HCT116 (cell line): ENCODE results near the gene COL23A1. TPM values are rescaled to one million over a fixed set of nuclear protein-coding genes. Genes with fewer than 3 reads are reported as not detected.

Source experiments
- ATAC-seq: fragments of 200-7000 bp; cut with Tn5 transposase; 2 replicates; pipeline ENCODE4 v1.9.1; 2020; ENCODE audit warnings: mild to moderate bottlenecking, moderate library complexity
- BruUV-seq: library from RNA; stranded (reverse); fragments of 400-500 nt; replicated peaks from 2 replicates; lab custom pipeline; 2021; lab: Mats Ljungman, UMichigan
- CTCF ChIA-PET: fragments of 300-600 bp; sonication (Branson Sonifier 250); formaldehyde crosslinking; loops from one replicate; lab custom pipeline; 2021; ENCODE audit warnings: antibody characterized with exemption; lab: Charles Lee
- POLR2A ChIA-PET: fragments of 300-600, 350-600 bp; sonication (Branson Sonifier 250); formaldehyde crosslinking; loops from one replicate; lab custom pipeline; 2021; ENCODE audit warnings: antibody characterized with exemption; lab: Charles Lee
- RAD21 ChIA-PET, 2 experiments: fragments of 300-600 bp; sonication (Branson Sonifier 250); formaldehyde crosslinking; loops; one replicate each; lab custom pipeline; 2023; ENCODE audit warnings: low total read pairs in 2 of 2; ENCODE audit not compliant: uncharacterized antibody in 2 of 2, unreplicated experiment in 2 of 2, low non-redundant PET in 1 of 2; lab: Charles Lee
- DNase-seq: peaks from one replicate; pipeline ENCODE4 v3.0.0-alpha.2; 2010; ENCODE audit warnings: low read depth, low spot score
- H2AFZ ChIP-seq: fragments of 200-600 bp; shearing (Covaris generic), sonication (generic); 2 replicates; pipeline ENCODE4 v1.6.1; 2017; ENCODE audit warnings: low read depth, mixed run types, mixed read lengths, antibody characterized with exemption, low read length; ENCODE audit not compliant: poor library complexity, severe bottlenecking
- H3K27ac ChIP-seq: 2 replicates; pipeline ENCODE4 v1.5.1; 2012; ENCODE audit warnings: low read depth, low read length
- H3K27me3 ChIP-seq: fragments of 200-600 bp; sonication (generic); 2 replicates; pipeline ENCODE4 v1.6.1; 2016; ENCODE audit warnings: mixed run types, low read length, mixed read lengths; ENCODE audit not compliant: insufficient read depth
- H3K36me3 ChIP-seq, 2 experiments: fragments of 200-500 bp in 1 of 2; fragments of 200-600 bp in 1 of 2; sonication (Bioruptor generic) in 1 of 2; sonication (generic) in 1 of 2; 2 replicates each; pipeline versions ENCODE4 v1.5.1 to v1.6.1; 2014 to 2016; ENCODE audit warnings: low read length in 2 of 2, inconsistent platforms in 1 of 2, mixed read lengths in 1 of 2, mixed run types in 1 of 2; ENCODE audit not compliant: insufficient read depth in 2 of 2, control insufficient read depth in 1 of 2
- H3K4me1 ChIP-seq, 2 experiments: fragments of 200-600 bp in 1 of 2; sonication (generic) in 1 of 2; 2 replicates each; pipeline versions ENCODE4 v1.5.1 to v1.6.1; 2012 to 2017; ENCODE audit warnings: low read length in 2 of 2, inconsistent platforms in 1 of 2, mild to moderate bottlenecking in 1 of 2, mixed read lengths in 1 of 2, mixed run types in 1 of 2, moderate library complexity in 1 of 2; ENCODE audit not compliant: insufficient read depth in 2 of 2, control insufficient read depth in 1 of 2
- H3K4me2 ChIP-seq: fragments of 200-600 bp; sonication (generic); 2 replicates; pipeline ENCODE4 v1.6.1; 2017; ENCODE audit warnings: mixed run types, low read length, mixed read lengths
- H3K4me3 ChIP-seq, 2 experiments: fragments of 200-600 bp in 1 of 2; sonication (generic) in 1 of 2; replicated peaks in 1 of 2; 2 replicates each; pipeline ENCODE4 v1.5.1; 2011 to 2016; ENCODE audit warnings: low read length in 2 of 2, control low read depth in 1 of 2, low read depth in 1 of 2, mild to moderate bottlenecking in 1 of 2, mixed read lengths in 1 of 2, mixed run types in 1 of 2
- H3K79me2 ChIP-seq: fragments of 200-600 bp; sonication (generic); 2 replicates; pipeline ENCODE4 v1.6.1; 2017; ENCODE audit warnings: mild to moderate bottlenecking, mixed run types, low read length, moderate library complexity, mixed read lengths; ENCODE audit not compliant: insufficient read depth
- H3K9ac ChIP-seq: fragments of 200-600 bp; sonication (generic); 2 replicates; pipeline ENCODE4 v1.6.1; 2016; ENCODE audit warnings: low read length, mixed read lengths
- H3K9me2 ChIP-seq: fragments of 200-600 bp; sonication (generic), shearing (Covaris generic); 2 replicates; pipeline ENCODE4 v1.6.1; 2017; ENCODE audit warnings: mixed run types, mild to moderate bottlenecking, moderate library complexity; ENCODE audit not compliant: insufficient read depth
- H3K9me3 ChIP-seq, 2 experiments: fragments of 200-500 bp in 1 of 2; fragments of 200-600 bp in 1 of 2; sonication (Bioruptor generic) in 1 of 2; sonication (generic) in 1 of 2; 2 replicates each; pipeline ENCODE4 v1.6.1; 2014 to 2017; ENCODE audit warnings: low read length in 2 of 2, mixed read lengths in 2 of 2, inconsistent platforms in 1 of 2, low read depth in 1 of 2, mild to moderate bottlenecking in 1 of 2, mixed run types in 1 of 2, moderate library complexity in 1 of 2; ENCODE audit not compliant: control insufficient read depth in 1 of 2, insufficient read depth in 1 of 2
- H4K20me1 ChIP-seq: fragments of 200-600 bp; sonication (generic), shearing (Covaris generic); 2 replicates; pipeline ENCODE4 v1.6.1; 2017; ENCODE audit warnings: mixed run types, mild to moderate bottlenecking, moderate library complexity; ENCODE audit not compliant: insufficient read depth
- CTCF ChIP-seq, 3 experiments: fragments of 200-600 bp in 1 of 3; sonication (generic) in 1 of 3; IDR thresholded peaks in 2 of 3; conservative IDR thresholded peaks in 1 of 3; 2 replicates each; pipeline ENCODE4 v1.5.1; 2012 to 2017; ENCODE audit warnings: low read depth in 2 of 3, low read length in 2 of 3, antibody characterized with exemption in 1 of 3, borderline replicate concordance in 1 of 3, control low read depth in 1 of 3, mild to moderate bottlenecking in 1 of 3, mixed read lengths in 1 of 3, mixed run types in 1 of 3, moderate library complexity in 1 of 3; ENCODE audit not compliant: insufficient read depth in 1 of 3
- ELF1 ChIP-seq: IDR thresholded peaks from 2 replicates; pipeline ENCODE4 v1.6.1; 2012; ENCODE audit warnings: low read depth, borderline replicate concordance
- EZH2 ChIP-seq: fragments of 200-600 bp; sonication (generic); IDR thresholded peaks from 2 replicates; pipeline ENCODE4 v1.6.1; 2017; ENCODE audit warnings: antibody characterized with exemption, mixed run types
- EZH2phosphoT487 ChIP-seq: fragments of 200-600 bp; IDR thresholded peaks from 2 replicates; pipeline ENCODE4 v1.6.1; 2018; ENCODE audit warnings: antibody characterized with exemption, borderline replicate concordance
- FOSL1 ChIP-seq: IDR thresholded peaks from 2 replicates; pipeline ENCODE4 v1.6.1; 2012; ENCODE audit warnings: low read depth
- POLR2A ChIP-seq: IDR thresholded peaks from 2 replicates; pipeline ENCODE4 v1.7.0; 2011; ENCODE audit warnings: borderline replicate concordance; ENCODE audit not compliant: insufficient read depth, insufficient read length; ENCODE audit errors: extremely low read depth
- REST ChIP-seq: IDR thresholded peaks from 2 replicates; pipeline ENCODE4 v1.6.1; 2012; ENCODE audit warnings: low read depth
- SP1 ChIP-seq: IDR thresholded peaks from 2 replicates; pipeline ENCODE4 v1.6.1; 2012; ENCODE audit warnings: low read depth
- SRF ChIP-seq: IDR thresholded peaks from 2 replicates; pipeline ENCODE4 v1.6.1; 2012; ENCODE audit warnings: low read depth
- ZBTB33 ChIP-seq: IDR thresholded peaks from 2 replicates; pipeline ENCODE4 v1.6.1; 2011; ENCODE audit warnings: mild to moderate bottlenecking, low read length, moderate library complexity; ENCODE audit not compliant: insufficient replicate concordance; ENCODE audit errors: extremely low read depth
- ZNF274 ChIP-seq: fragments of 200-500 bp; sonication (Bioruptor generic); IDR thresholded peaks from 2 replicates; pipeline ENCODE4 v1.6.1; 2014; ENCODE audit warnings: mild to moderate bottlenecking, low read depth, low read length, inconsistent platforms
- intact Hi-C: fragments of 100-400 bp; cut with micrococcal nuclease; formaldehyde crosslinking; loops from 2 replicates; pipeline ENCODE4 v1.10.0; 2022
- total RNA-seq: library from RNA; stranded (reverse); gene quantifications from one replicate; pipeline ENCODE4 v1.2.1, GENCODE V29; 2021; ENCODE audit not compliant: unreplicated experiment

Gene COL23A1
- total RNA-seq, 1 experiment from 2014 or later, result not detected

- ChIA-PET POLR2A (no interaction called here), CTCF (no interaction called here), RAD21 (no interaction called here)
- H3K79me2 ChIP-seq, result peaks cover 32% of the 10 kb centered on the region
- H3K4me3 ChIP-seq, result peak overlapping the region in 1 of 2 experiments; percentile 14; a peak in 1 of 4 replicates
- H3K27me3 ChIP-seq, result no peaks in the 10 kb centered on the region
- ATAC-seq (no peak), DNase-seq (no peak)
- peak overlapping the region; percentile 60 for H3K4me2 ChIP-seq
- H3K36me3 ChIP-seq, result peaks cover 4 to 16% of the 10 kb centered on the region in 2 experiments
- no peaks in the 10 kb centered on the region for H3K9me3 ChIP-seq
- no peaks in the 10 kb centered on the region for H3K9me2 ChIP-seq
- intact Hi-C loops, result no loop called here
- no TSS peak for BruUV-seq
- H3K9ac ChIP-seq, result peak overlapping the region; percentile 20; the same call in 1 of the 2 replicates
- TF ChIP-seq SRF, result no peak
- TF ChIP-seq POLR2A, result no peak
- TF ChIP-seq ZBTB33, result no peak
- TF ChIP-seq ELF1, result no peak
- TF ChIP-seq FOSL1, result no peak
- TF ChIP-seq SP1, result no peak
- no peak for TF ChIP-seq ZNF274
- H3K27ac ChIP-seq, result no peak overlapping the region
- H4K20me1 ChIP-seq, result peaks cover 17% of the 10 kb centered on the region
- peaks cover 16 to 40% of the 10 kb centered on the region in 2 experiments for H3K4me1 ChIP-seq
- H2AFZ ChIP-seq, result peak overlapping the region; percentile 6
Observed at GRCh38 chr5:178201927-178202235, 388.3 kb downstream of the COL23A1 start.

- ChIA-PET POLR2A (no interaction called here), RAD21 (no interaction called here), CTCF (no interaction called here)
- Histone ChIP-seq H3K9me2 (no peaks in the 10 kb centered on the region), H3K4me3 (peak overlapping the region in 1 of 2 experiments; percentile 14; a peak in 1 of 4 replicates), H3K36me3 (peaks cover under 1 to 11% of the 10 kb centered on the region in 2 experiments; a peak in 2 of 4 replicates), H3K79me2 (peaks cover 27% of the 10 kb centered on the region), H3K27me3 (no peaks in the 10 kb centered on the region), H2AFZ (peak overlapping the region; percentile 6), H3K27ac (no peak overlapping the region), H3K4me2 (peak overlapping the region; percentile 60), H3K4me1 (peaks cover 12 to 35% of the 10 kb centered on the region in 2 experiments), H3K9me3 (no peaks in the 10 kb centered on the region), H4K20me1 (peaks cover 11% of the 10 kb centered on the region), H3K9ac (peak overlapping the region; percentile 20; the same call in 1 of the 2 replicates)
- ATAC-seq, result no peak
- intact Hi-C loops, result no loop called here
- BruUV-seq, result no TSS peak
- DNase-seq, result no peak
- no peak for TF ChIP-seq REST
- no peak for TF ChIP-seq EZH2phosphoT487
- TF ChIP-seq CTCF (IDR thresholded peaks at IDR 0.05 in 2 of 3, conservative IDR thresholded peaks at IDR 0.05 in 1 of 3; ENCODE audit: borderline replicate concordance in 1 of 3, insufficient read depth in 1 of 3, low read depth in 2 of 3, low read length in 2 of 3), result no peak
- no peak for TF ChIP-seq SP1
- TF ChIP-seq EZH2, result no peak
Observed at GRCh38 chr5:178201221-178201926, 388.8 kb downstream of the COL23A1 start.
